NCI-H1105 (cell line): Measurements from ENCODE around the gene ENDOU.
"Not testable (repeated sequence)": the region's sequence is repeated elsewhere in the genome, so short reads cannot be mapped to it uniquely, and the experiment has no call there.

Experiments used
- DNase-seq: peaks from one replicate; lab custom pipeline; 2025; lab: John Stamatoyannopoulos, UW

Gene ENDOU

DNA sequence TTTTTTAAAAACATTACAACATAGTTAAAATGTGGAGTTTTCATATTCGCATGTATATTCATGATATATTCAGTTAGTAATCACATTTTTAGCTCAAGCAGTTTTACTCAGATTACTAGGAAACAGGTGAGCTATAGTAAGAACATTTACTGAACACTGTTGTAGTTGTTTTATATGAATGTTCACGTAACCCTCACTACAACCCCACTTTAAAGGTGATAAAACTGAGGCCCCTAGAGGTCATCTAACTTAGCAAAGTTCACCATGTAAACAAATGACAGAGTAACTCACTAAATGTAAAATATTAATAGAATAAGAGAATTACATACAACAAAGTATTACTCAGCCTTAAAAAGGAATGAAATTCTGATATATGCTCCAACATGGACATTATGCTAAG lies 45.5 kb downstream of the ENDOU start:
- DNase-seq = no peak

DNA sequence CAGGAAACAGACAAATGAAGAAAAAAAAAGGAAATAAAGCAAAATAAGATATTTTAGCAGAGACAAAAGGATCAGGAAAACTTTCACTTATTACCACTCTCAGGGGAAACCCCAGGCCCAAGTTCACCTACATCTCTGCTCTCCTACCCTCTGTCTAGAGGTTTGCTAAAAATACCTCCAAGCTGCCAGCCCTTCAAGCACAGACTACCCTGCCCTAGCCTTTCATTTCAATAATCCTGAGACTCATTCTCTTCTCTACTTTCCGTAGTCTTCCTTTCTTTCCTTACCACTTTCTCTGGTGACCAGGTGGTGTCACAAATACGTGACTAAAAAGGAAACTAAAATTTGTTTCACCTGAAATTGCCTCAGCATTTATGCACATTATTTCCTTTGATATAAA lies 53.2 kb downstream of the ENDOU start:
- no peak for DNase-seq

DNA sequence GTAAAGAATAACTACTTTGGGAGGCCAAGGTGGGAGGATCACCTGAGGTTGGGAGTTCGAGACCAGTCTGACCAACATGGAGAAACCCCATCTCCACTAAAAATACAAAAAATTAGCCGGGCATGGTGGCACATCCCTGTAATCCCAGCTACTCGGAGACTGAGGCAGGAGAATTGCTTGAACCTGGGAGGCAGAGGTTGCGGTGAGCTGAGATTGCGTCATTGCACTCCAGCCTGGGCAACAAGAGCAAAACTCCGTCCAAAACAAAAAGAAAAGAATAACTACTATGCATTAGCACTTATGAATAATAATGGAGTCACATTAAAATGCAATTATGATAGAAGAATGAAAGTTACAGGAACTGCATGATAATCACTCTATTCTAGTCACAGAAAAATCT lies 57.4 kb downstream of the ENDOU start:
- not testable (repeated sequence) for DNase-seq
